ENCODE data around the gene RFX5.

RFX5 gene

GRCh38 chr1:151370211-151370911 is 23.3 kb upstream of the RFX5 start (continued):
- TF ChIP-seq ZNF677 (tag by site-specific recombination; IDR thresholded peaks at IDR 0.05) (no peak), ZNF239 (tag by site-specific recombination; IDR thresholded peaks at IDR 0.05) (no peak), ZNF423 (tag by site-specific recombination; IDR thresholded peaks at IDR 0.05) (no peak), REST (tag by site-specific recombination; IDR thresholded peaks at IDR 0.05) (no peak), ZNF626 (tag by site-specific recombination; IDR thresholded peaks at IDR 0.05) (no peak), ZNF274 (IDR thresholded peaks at IDR 0.05; ENCODE audit: low read length) (no peak), ZNF274 (tag by site-specific recombination; IDR thresholded peaks at IDR 0.05; ENCODE audit: borderline replicate concordance) (no peak)

- Histone ChIP-seq H3K36me3 (ENCODE audit: control insufficient read depth in 2 of 2, insufficient read depth in 1 of 2, low read length in 2 of 2) (peaks cover 0 to 48% of the 10 kb centered on the region in 2 experiments; a peak in 2 of 3 replicates), H3K4me1 (ENCODE audit: control insufficient read depth, insufficient read depth, low read length) (peaks cover 12% of the 10 kb centered on the region), H3K27ac (ENCODE audit: extremely low read depth, low read depth, low read length) (no peak overlapping the region), H3K4me3 (ENCODE audit: low read depth, low read length) (no peak overlapping the region), H3K9me3 (ENCODE audit: control insufficient read depth, insufficient read depth, low read depth, low read length) (no peaks in the 10 kb centered on the region)
- CTCF ChIA-PET: interaction anchor here (1.2 to 1.7 kb wide), 2 partner anchors 28 to 29 kb away, joined by 4 to 11 read pairs; no protein-coding TSS in a partner anchor
- TF ChIP-seq KLF1 (tag by site-specific recombination; IDR thresholded peaks at IDR 0.05): peak; percentile 72
- TF ChIP-seq GLIS1 (tag by site-specific recombination; IDR thresholded peaks at IDR 0.05): no peak
- POLR2A ChIA-PET: interaction anchor here (0.8 kb wide), 1 partner anchor 29 kb away, joined by 4 read pairs; the partner anchor contains the start of gene PSMB4
These were observed 22.6 kb upstream of the RFX5 start for GRCh38 chr1:151369621-151370048.

GRCh38 chr1:151369302-151369610 is 22.2 kb upstream of the RFX5 start:
- Histone ChIP-seq H3K9me3 (ENCODE audit: control insufficient read depth, insufficient read depth, low read depth, low read length) (no peaks in the 10 kb centered on the region), H3K4me3 (ENCODE audit: low read depth, low read length) (no peak overlapping the region), H3K36me3 (ENCODE audit: control insufficient read depth in 2 of 2, insufficient read depth in 1 of 2, low read length in 2 of 2) (peaks cover 0 to 51% of the 10 kb centered on the region in 2 experiments; a peak in 2 of 3 replicates), H3K4me1 (ENCODE audit: control insufficient read depth, insufficient read depth, low read length) (peaks cover 12% of the 10 kb centered on the region), H3K27ac (ENCODE audit: extremely low read depth, low read depth, low read length) (no peak overlapping the region)
- ChIA-PET POLR2A (interaction anchor here (0.6 kb wide), 1 partner anchor 19 kb away, joined by 5 read pairs; no protein-coding TSS in a partner anchor), CTCF (interaction anchor here (2.4 kb wide), 1 partner anchor 28 kb away, joined by 8 read pairs; no protein-coding TSS in a partner anchor)
- no peak for TF ChIP-seq ZNF837 (tag by site-specific recombination; IDR thresholded peaks at IDR 0.05)
- TF ChIP-seq ZNF544 (tag by site-specific recombination; IDR thresholded peaks at IDR 0.05): no peak
- TF ChIP-seq HOXD13 (CRISPR knock-in tag; IDR thresholded peaks at IDR 0.05; ENCODE audit: borderline replicate concordance): no peak
- no peak for TF ChIP-seq ZFHX2 (tag by site-specific recombination; conservative IDR thresholded peaks at IDR 0.05)
- TF ChIP-seq ZNF571 (tag by site-specific recombination; IDR thresholded peaks at IDR 0.05): no peak
- TF ChIP-seq PRDM10 (tag by site-specific recombination; IDR thresholded peaks at IDR 0.05): no peak
- no peak for TF ChIP-seq ZNF26 (tag by site-specific recombination; IDR thresholded peaks at IDR 0.05)
- no peak for TF ChIP-seq HIC1 (tag by site-specific recombination; IDR thresholded peaks at IDR 0.05)
- TF ChIP-seq ZNF639 (tag by site-specific recombination; IDR thresholded peaks at IDR 0.05): no peak
- TF ChIP-seq WT1 (tag by site-specific recombination; IDR thresholded peaks at IDR 0.05): no peak
- TF ChIP-seq YY1 (tag by site-specific recombination; IDR thresholded peaks at IDR 0.05): no peak
- no peak for TF ChIP-seq KLF10 (tag by site-specific recombination; IDR thresholded peaks at IDR 0.05)
